Hematopoietic multipotent progenitor cell (in vitro differentiated cells): ENCODE data around the gene OSBPL10. TPM values are rescaled to one million over a fixed set of nuclear protein-coding genes. Genes with fewer than 3 reads are reported as not detected.

ENCODE experiments used
- DNase-seq, 3 donors: peaks; one replicate each; pipeline ENCODE4 v3.0.0-alpha.2; 2011 to 2015; ENCODE audit warnings: low read depth in 2 of 3, low spot score in 2 of 3
- total RNA-seq: library from RNA; depleted of rRNA; stranded (reverse); fragments of >200 nt; gene quantifications from one replicate; pipeline ENCODE4 v1.2.3, GENCODE V29; 2012

OSBPL10 gene
- total RNA-seq, 1 donor = 0.81 TPM

GRCh38 chr3:31754575-31755278, 226.3 kb downstream of the OSBPL10 start:
- no peak for DNase-seq

- DNase-seq = no peak
Observed at GRCh38 chr3:31753050-31753425, 228.0 kb downstream of the OSBPL10 start.

DNA sequence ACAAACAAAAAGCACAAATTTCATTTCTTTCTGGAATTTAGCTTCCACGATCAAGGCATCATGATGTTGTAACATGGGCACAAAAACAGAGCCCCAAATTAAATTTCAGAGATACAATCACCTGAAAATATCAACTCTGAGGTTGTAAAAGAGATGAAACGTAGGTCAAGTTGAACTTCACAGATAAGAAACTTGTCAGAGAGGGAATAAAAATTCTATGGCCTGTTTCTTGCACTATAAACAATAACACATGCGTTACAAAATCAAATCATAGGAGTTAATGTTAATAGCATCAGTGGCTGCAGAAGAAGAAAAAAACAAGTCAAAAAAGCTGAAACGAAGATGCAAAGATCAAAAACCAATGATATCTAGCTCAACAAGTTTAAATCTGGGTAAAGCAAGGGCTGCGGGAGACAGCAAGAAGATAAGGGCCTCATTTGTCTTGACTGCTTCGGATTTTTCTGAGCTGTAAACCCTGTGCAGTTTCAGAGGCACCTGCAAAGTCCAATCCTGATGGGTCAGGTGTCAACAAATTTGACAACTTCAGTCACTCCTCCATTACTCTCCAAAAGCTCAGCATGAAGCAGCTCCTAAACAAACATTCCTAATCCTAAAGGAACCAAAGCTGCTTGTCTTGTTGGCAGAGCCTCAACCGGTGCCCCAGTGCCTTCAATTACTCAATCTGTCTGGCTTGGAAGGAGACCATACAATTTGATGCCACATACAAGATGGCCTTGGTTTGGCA, 228.6 kb downstream of the OSBPL10 start:
- no peak for DNase-seq

DNA sequence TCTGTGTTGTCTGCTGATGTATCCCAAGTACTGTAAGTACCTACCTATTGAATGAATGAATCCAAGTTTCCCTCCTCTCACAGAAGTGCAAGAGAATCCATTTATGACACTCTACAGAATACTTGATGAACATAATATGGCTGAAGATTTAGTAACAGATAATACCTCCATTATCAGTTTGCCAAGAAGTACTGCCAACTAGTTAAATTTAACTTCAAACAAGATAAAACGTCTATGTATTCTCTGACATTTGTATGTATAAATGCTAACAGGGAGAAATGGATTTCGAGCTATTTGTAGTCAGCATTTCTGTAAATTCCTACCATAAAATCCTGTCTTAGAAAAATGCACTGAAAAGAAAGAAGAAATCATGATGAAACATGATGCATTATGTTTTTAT, 230.7 kb downstream of the OSBPL10 start:
- no peak for DNase-seq

GRCh38 chr3:31748933-31749295, 232.1 kb downstream of the OSBPL10 start:
- no peak for DNase-seq

DNA sequence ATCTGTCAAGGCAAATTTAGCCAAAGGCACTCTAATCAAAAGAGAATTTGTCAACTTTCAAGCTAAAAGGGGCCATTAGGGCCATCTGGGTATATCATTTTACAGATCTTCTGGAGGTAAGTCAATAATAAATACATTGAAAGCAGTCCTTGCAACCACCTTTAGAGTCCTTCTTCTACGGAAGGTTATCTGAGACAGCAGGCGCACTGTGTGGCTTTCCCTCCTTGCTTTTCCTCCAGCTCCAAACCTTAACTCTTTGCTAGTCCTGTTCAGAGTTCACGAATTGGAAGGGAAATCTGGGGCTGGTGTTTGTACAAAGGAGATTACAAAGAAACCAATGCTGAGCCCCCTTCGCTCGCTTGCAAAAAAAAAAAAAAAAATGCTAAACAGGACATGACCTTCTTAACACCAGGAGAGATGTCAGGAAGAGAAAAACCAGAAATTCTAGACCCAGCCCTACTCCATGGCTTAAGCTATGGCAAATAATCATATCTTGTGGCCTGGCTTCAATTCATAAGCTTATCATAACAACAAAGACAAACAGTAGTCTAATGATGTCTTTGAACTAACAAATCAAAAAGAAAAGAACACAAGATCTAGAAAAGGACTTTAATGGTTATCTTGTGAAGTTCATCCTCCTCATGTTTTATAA, 232.7 kb downstream of the OSBPL10 start:
- no peak for DNase-seq

DNA sequence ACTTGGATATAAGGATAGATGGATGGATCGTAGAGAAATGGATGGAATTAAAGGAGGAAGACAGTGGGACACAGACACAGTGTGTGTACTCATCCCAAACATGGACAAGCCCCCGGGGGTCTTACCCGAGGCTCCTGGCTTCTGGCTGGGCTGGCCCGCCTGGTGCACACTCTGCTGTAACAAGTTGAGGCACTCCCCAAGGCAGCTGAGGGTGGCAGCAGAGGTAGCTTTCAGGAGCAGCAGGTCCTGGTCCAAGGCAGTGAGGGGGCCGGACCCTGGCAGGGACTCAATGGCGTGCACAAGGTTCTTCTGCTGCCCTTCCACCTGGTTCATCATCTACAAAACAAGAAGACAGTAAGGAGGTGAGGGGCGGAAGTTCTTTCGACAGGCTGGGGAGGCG, 233.3 kb downstream of the OSBPL10 start:
- DNase-seq = no peak

- DNase-seq = no peak
Observed at GRCh38 chr3:31744913-31745312, 236.1 kb downstream of the OSBPL10 start.

GRCh38 chr3:31743331-31744089, 237.6 kb downstream of the OSBPL10 start:
- no peak for DNase-seq

DNA sequence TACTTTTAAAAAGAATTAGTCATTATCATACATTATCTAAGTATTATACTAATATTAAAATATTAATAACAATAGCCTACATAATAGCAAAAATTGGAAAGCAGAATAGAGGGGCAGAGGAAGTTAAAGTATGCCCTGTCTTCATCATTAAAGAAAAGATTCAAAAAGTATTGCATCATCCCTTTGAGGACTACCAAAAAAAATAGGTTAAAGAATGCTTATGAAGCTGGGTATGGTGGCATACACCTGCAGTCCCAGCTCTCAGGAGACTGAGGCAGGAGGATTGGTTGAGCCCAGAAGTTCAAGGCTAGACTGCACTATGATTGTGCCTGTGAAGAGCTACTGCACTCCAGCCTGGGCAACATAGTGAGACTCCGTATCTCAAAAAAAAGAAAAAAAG, 240.7 kb downstream of the OSBPL10 start:
- no peak for DNase-seq

- no peak for DNase-seq
Observed at GRCh38 chr3:31738412-31738811, 242.7 kb downstream of the OSBPL10 start.

- no peak for DNase-seq
Observed at GRCh38 chr3:31735667-31736066, 245.4 kb downstream of the OSBPL10 start.

GRCh38 chr3:31733234-31733667, 247.8 kb downstream of the OSBPL10 start:
- DNase-seq = no peak

- no peak for DNase-seq
Observed at GRCh38 chr3:31732548-31732947, 248.5 kb downstream of the OSBPL10 start.

DNA sequence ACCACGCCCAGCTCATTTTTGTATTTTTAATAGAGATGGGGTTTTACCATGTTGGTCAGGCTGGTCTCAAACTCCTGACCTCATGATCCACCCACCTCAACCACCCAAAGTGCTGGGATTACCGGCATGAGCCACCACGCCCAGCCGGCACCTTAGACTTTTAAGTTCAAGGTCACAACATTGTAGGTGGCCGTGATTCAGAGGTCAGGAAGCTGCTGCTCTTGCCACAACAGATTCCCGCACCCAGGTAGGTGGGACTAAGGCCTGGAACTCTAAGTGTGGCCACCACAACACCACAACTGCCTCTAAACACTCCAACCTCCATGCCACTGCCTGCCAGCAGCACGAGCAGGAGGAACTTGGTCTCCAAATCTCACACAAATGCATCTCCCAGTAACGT, 251.5 kb downstream of the OSBPL10 start:
- no peak for DNase-seq

- DNase-seq = no peak
Observed at GRCh38 chr3:31729082-31729481, 252.0 kb downstream of the OSBPL10 start.

DNA sequence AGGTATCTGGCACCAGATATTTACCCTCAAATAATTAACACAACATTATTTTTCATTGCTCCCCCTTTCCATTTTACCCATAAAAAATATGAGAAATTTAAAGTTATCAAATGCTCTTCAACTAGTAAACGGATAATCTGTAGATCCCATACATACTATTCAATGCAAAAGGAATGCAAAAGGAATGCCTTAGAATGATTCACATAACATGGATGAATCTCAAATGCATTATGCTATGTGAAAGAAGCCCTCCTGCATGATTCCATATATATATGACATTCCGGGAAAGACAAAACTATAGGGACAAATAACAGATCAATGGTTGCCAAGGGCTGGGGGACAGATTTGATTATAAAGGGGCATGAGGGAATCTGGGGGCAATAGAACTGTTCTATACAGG, 252.7 kb downstream of the OSBPL10 start:
- DNase-seq = no peak

DNA sequence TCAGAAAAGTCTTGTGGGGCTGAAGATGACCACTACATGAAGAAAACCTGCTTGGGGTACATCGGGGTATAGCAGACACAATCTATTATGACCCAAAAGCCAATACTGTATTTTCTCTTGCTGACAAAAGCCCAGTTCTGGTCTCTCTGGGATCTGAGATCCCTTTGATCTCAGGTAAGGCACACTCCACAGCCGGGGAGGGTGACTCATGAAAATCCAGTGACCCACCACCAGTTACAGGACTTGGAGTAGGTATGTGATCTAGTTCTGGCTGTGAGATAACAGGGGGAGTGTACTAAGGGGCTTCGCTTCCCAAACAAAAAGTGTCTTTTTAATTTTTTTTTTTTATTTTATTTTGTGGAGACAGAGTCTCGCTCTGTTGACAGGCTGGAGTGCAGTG, 255.1 kb downstream of the OSBPL10 start:
- DNase-seq = no peak

DNA sequence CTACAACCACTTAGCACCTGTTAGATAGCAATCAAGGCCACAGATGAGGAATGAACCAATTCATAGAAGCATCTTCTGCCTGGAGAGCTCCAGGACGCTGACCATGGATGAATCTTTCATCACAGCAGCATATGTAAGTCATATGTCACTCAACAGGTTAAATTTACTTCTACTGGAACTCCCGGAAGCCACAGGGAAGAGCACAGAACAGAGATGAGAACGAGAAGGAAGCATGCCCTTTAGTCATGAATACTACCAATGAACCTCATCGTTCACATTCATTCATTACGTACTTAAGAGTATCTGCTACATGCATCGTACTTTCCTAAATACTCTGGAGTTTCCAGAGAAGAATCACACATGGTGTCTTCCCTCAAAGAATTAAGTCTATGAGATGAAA, 255.5 kb downstream of the OSBPL10 start:
- DNase-seq = no peak

GRCh38 chr3:31724651-31725050, 256.4 kb downstream of the OSBPL10 start:
- DNase-seq = peak in 1 of 3 donors; percentile 28

DNA sequence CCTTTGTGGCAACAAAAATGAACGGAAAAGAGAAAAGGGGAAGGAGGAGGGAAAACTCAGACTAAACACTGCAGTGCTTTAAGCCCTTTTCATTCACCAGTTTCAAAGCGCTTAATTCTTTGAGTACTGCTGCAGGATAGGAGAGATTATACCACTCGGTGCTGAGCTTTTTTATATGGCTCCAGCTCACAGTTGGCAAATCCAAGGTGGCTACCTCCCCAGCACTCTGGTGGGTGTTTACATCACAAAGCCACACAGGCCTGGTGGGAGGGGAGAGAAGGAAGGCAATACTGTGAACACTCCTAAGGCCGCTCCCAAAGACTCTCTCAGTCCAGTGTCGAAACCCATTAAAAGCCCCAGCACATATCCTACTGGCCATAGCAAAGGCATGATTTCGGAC, 256.9 kb downstream of the OSBPL10 start:
- DNase-seq = no peak
